Neural crest cell (in vitro differentiated cells): ENCODE measurements around the gene MEGF11. TPM values are rescaled to one million over a fixed set of nuclear protein-coding genes. Genes with fewer than 3 reads are reported as not detected.

Experiments used
- DNase-seq: peaks from one replicate; pipeline ENCODE4 v3.0.0; 2021; ENCODE audit warnings: low read depth, mixed read lengths, low spot score
- H3K27ac Mint-ChIP-seq: one replicate; pipeline ENCODE4 v1.8.0; 2021; ENCODE audit warnings: mild to moderate bottlenecking, mixed read lengths; ENCODE audit not compliant: unreplicated experiment
- H3K27me3 Mint-ChIP-seq: 2 replicates; pipeline ENCODE4 v1.8.0; 2021; ENCODE audit warnings: low read depth, mild to moderate bottlenecking, mixed read lengths
- H3K36me3 Mint-ChIP-seq: 2 replicates; pipeline ENCODE4 v1.8.0; 2021; ENCODE audit warnings: low read depth, mild to moderate bottlenecking, mixed read lengths
- H3K4me1 Mint-ChIP-seq: 2 replicates; pipeline ENCODE4 v1.8.0; 2021; ENCODE audit warnings: mixed read lengths
- H3K4me3 Mint-ChIP-seq: one replicate; pipeline ENCODE4 v1.8.0; 2021; ENCODE audit warnings: mild to moderate bottlenecking, mixed read lengths
- H3K9me3 Mint-ChIP-seq: 2 replicates; pipeline ENCODE4 v1.8.0; 2021; ENCODE audit warnings: mixed read lengths
- CTCF ChIP-seq: fragments of 200-600 bp; sonication (generic); conservative IDR thresholded peaks from 2 replicates; pipeline ENCODE4 v1.5.0; 2021; ENCODE audit warnings: antibody characterized with exemption, mild to moderate bottlenecking
- total RNA-seq: library from RNA; stranded (reverse); gene quantifications from 2 replicates; pipeline ENCODE4 v1.2.1, GENCODE V29; 2021

MEGF11 gene
- total RNA-seq, 1 donor from 2014 or later: 0.49 TPM

GRCh38 chr15:66068801-66069200, 184.7 kb downstream of the MEGF11 start:
- Mint-ChIP-seq H3K27ac (no peak overlapping the region), H3K4me3 (no peak overlapping the region), H3K36me3 (no peaks in the 10 kb centered on the region), H3K27me3 (peaks cover 3% of the 10 kb centered on the region), H3K4me1 (peaks cover 17% of the 10 kb centered on the region), H3K9me3 (no peaks in the 10 kb centered on the region)
- no peak for DNase-seq
- no peak for TF ChIP-seq CTCF

- peaks cover 3% of the 10 kb centered on the region for H3K27me3 Mint-ChIP-seq
- no peaks in the 10 kb centered on the region for H3K36me3 Mint-ChIP-seq
- H3K4me3 Mint-ChIP-seq: no peak overlapping the region
- no peaks in the 10 kb centered on the region for H3K9me3 Mint-ChIP-seq
- H3K4me1 Mint-ChIP-seq: peaks cover 9% of the 10 kb centered on the region
- DNase-seq: no peak
- no peak overlapping the region for H3K27ac Mint-ChIP-seq
- no peak for TF ChIP-seq CTCF
These were observed 185.9 kb downstream of the MEGF11 start for GRCh38 chr15:66067687-66068086.

- Mint-ChIP-seq H3K9me3 (no peaks in the 10 kb centered on the region), H3K27ac (no peak overlapping the region), H3K36me3 (no peaks in the 10 kb centered on the region), H3K4me3 (no peak overlapping the region), H3K4me1 (no peaks in the 10 kb centered on the region), H3K27me3 (peaks cover 3% of the 10 kb centered on the region)
- DNase-seq: no peak
- TF ChIP-seq CTCF: no peak
These were observed 187.1 kb downstream of the MEGF11 start for GRCh38 chr15:66066481-66066880.

- H3K4me1 Mint-ChIP-seq: no peaks in the 10 kb centered on the region
- no peak for DNase-seq
- no peak overlapping the region for H3K27ac Mint-ChIP-seq
- peaks cover 3% of the 10 kb centered on the region for H3K27me3 Mint-ChIP-seq
- H3K4me3 Mint-ChIP-seq: no peak overlapping the region
- H3K9me3 Mint-ChIP-seq: no peaks in the 10 kb centered on the region
- TF ChIP-seq CTCF: no peak
- no peaks in the 10 kb centered on the region for H3K36me3 Mint-ChIP-seq
These were observed 187.5 kb downstream of the MEGF11 start for GRCh38 chr15:66066005-66066404.

- peaks cover 3% of the 10 kb centered on the region for H3K27me3 Mint-ChIP-seq
- H3K36me3 Mint-ChIP-seq: no peaks in the 10 kb centered on the region
- H3K27ac Mint-ChIP-seq: no peak overlapping the region
- no peak for TF ChIP-seq CTCF
- no peak overlapping the region for H3K4me3 Mint-ChIP-seq
- H3K4me1 Mint-ChIP-seq: no peaks in the 10 kb centered on the region
- H3K9me3 Mint-ChIP-seq: no peaks in the 10 kb centered on the region
- DNase-seq: no peak
These were observed 188.2 kb downstream of the MEGF11 start for GRCh38 chr15:66065325-66065724.

- no peak overlapping the region for H3K4me3 Mint-ChIP-seq
- no peak for TF ChIP-seq CTCF
- H3K9me3 Mint-ChIP-seq: no peaks in the 10 kb centered on the region
- no peak overlapping the region for H3K27ac Mint-ChIP-seq
- peaks cover 1% of the 10 kb centered on the region for H3K4me1 Mint-ChIP-seq
- H3K27me3 Mint-ChIP-seq: peaks cover 3% of the 10 kb centered on the region
- no peaks in the 10 kb centered on the region for H3K36me3 Mint-ChIP-seq
- DNase-seq: no peak
These were observed 190.4 kb downstream of the MEGF11 start for GRCh38 chr15:66063147-66063546.
